ENCODE results near the gene UROS.

DNA sequence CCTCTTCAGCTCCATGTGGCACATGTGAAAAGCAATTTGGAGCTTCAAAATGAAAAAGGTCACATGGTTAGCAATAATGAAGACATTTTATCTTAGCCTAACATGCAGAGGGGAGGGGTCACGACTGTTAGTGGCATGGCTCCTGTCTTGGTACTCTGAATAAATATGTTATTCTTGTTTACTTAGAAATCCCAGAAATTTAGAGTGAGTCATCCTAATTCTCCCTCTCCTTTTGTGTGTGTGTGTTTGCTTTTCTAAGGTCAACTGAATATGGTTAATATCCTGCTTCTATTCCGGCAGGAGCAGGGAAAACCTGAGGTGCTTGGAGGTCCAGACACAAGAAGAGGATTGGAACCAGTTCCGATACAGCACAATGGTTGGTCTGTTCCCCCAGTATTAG, 17.9 kb upstream of the UROS start:
- TF ChIP-seq, protein P1, sequence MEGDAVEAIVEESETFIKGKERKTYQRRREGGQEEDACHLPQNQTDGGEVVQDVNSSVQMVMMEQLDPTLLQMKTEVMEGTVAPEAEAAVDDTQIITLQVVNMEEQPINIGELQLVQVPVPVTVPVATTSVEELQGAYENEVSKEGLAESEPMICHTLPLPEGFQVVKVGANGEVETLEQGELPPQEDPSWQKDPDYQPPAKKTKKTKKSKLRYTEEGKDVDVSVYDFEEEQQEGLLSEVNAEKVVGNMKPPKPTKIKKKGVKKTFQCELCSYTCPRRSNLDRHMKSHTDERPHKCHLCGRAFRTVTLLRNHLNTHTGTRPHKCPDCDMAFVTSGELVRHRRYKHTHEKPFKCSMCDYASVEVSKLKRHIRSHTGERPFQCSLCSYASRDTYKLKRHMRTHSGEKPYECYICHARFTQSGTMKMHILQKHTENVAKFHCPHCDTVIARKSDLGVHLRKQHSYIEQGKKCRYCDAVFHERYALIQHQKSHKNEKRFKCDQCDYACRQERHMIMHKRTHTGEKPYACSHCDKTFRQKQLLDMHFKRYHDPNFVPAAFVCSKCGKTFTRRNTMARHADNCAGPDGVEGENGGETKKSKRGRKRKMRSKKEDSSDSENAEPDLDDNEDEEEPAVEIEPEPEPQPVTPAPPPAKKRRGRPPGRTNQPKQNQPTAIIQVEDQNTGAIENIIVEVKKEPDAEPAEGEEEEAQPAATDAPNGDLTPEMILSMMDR (IDR thresholded peaks at IDR 0.05; ENCODE audit: low read depth, low read length, poor library complexity, severe bottlenecking): no peak
- TF ChIP-seq EZH2phosphoT487 (IDR thresholded peaks at IDR 0.05; ENCODE audit: borderline replicate concordance, low read length): no peak
